Transverse colon (tissue), 4 donors: ENCODE measurements around the gene GFI1B. TPM values are rescaled to one million over a fixed set of nuclear protein-coding genes. Genes with fewer than 3 reads are reported as not detected.

Source experiments
- DNase-seq: peaks from one replicate; pipeline ENCODE4 v3.0.0-alpha.2; 2019
- H3K27ac ChIP-seq, 4 donors: fragments of 200-600 bp; sonication (generic); 2 replicates each; pipeline ENCODE4 v1.5.1; 2016 to 2018; ENCODE audit warnings: inconsistent platforms in 4 of 4
- H3K27me3 ChIP-seq: fragments of 200-600 bp; sonication (generic); 2 replicates; pipeline ENCODE4 v1.5.1; 2017; ENCODE audit warnings: inconsistent platforms
- H3K36me3 ChIP-seq, 4 donors: fragments of 200-600 bp; sonication (generic); 2 replicates each; pipeline ENCODE4 v1.5.1; 2017 to 2019; ENCODE audit warnings: inconsistent platforms in 4 of 4
- H3K4me1 ChIP-seq, 4 donors: fragments of 200-600 bp; sonication (generic); 2 replicates each; pipeline ENCODE4 v1.5.1; 2017 to 2020; ENCODE audit warnings: inconsistent platforms in 4 of 4
- H3K4me3 ChIP-seq, 4 donors: fragments of 200-600 bp; sonication (generic); 1 replicate in 1 of 4; 2 replicates in 3 of 4; pipeline versions ENCODE4 v1.5.1 to v1.6.1; 2017 to 2019; ENCODE audit warnings: inconsistent platforms in 4 of 4
- H3K9me3 ChIP-seq, 2 donors: fragments of 200-600 bp; sonication (generic); 2 replicates each; pipeline ENCODE4 v1.5.1; 2017 to 2019; ENCODE audit warnings: inconsistent platforms in 2 of 2
- EP300 ChIP-seq: sonication (generic); formaldehyde crosslinking; IDR thresholded peaks from one replicate; pipeline ENCODE4 v1.6.1; 2017; ENCODE audit warnings: antibody characterized with exemption, low read depth
- POLR2A ChIP-seq: fragments of 450-650 bp; IDR thresholded peaks from one replicate; pipeline ENCODE4 v1.6.1; 2016; ENCODE audit warnings: antibody characterized with exemption, mild to moderate bottlenecking, moderate library complexity
- POLR2AphosphoS5 ChIP-seq, 3 donors: sonication (generic); formaldehyde crosslinking; IDR thresholded peaks; one replicate each; pipeline ENCODE4 v1.6.1; 2016; ENCODE audit warnings: antibody characterized with exemption in 3 of 3
- WGBS, 2 donors: methylation state at CpG; one replicate each; pipeline ENCODE4 v1.1.5; 2018; ENCODE audit warnings: low coverage in 1 of 2; 5-methylcytosine and 5-hydroxymethylcytosine counted together
- in situ Hi-C, 4 donors: fragments of 200-750 bp; cut with MboI; loops; one replicate each; pipeline versions ENCODE4 v1.15.0 to v1.15.1; 2017; ENCODE audit warnings: low sequenced_read_pairs in 3 of 4, low pct_ligation_motif_present in 1 of 4, low pct_unique_long_range_greater_than_20kb in 1 of 4
- intact Hi-C: fragments of 100-400 bp; cut with DNase I; formaldehyde crosslinking; loops from one replicate; pipeline ENCODE4 v1.15.1; 2023; ENCODE audit warnings: low total_unique reads
- total RNA-seq, 4 donors: library from RNA; depleted of rRNA; stranded (reverse); fragments of >200 nt; gene quantifications; one replicate each; pipeline ENCODE4 v1.1.0, GENCODE V29; 2016
- TF ChIP-seq, protein P1 (sequence below), 5 experiments: fragments of 200-600 bp in 3 of 5; fragments of 450-650 bp in 2 of 5; sonication (generic) in 3 of 5; IDR thresholded peaks; 1 replicate in 2 of 5; 2 replicates in 3 of 5; pipeline ENCODE4 v1.5.1; 2016 to 2017; ENCODE audit warnings: antibody characterized with exemption in 5 of 5, inconsistent platforms in 3 of 5, mild to moderate bottlenecking in 2 of 5, moderate library complexity in 1 of 5

The GFI1B gene
- total RNA-seq, 4 donors from 2014 or later, result 1.7 to 2.0 TPM; not detected in 2

DNA sequence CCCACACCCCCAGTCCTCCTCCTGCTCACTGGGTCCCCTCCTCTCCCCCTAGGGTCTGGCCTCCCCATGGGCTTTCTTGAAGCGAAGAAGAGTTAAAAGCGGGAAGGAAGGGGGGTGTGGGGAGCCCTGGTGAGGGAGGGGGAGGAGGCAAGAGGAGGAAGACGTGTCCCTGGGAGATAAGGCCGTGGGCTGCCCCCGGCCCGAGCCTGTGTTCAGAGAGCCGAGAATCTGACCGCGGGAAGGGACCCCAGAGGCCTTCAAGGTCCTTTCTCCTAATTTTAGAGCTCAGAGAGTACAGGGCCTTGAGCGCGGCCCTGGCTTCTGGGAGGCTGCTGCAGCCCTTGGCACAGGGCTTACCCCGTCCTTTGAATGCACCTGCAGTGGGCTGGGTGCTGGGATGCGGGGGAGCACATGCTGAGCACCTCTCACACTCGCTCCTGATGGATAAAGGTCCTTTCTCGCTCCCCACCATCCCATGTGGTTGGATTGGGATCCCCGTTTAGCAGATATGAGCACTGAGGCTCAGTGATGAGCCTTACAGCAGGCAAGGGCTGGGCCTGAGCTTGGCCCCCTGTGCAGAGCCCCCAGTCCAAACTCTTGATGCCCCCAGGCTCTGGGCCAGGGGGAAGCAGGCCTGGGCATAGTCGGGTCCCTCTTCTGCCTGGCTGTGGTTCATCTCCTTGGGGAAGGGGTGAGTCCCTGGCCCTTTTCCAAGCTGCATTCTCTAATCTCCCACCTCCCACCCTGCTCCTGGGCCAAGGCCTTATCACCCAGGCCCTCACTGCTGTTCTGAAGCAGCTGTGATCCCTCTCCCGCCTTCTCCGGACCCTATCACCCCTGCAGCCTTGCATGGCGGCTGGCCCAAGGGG lies 5.9 kb downstream of the GFI1B start:
- Histone ChIP-seq H3K4me3 (no peak overlapping the region), H3K27ac (no peak overlapping the region), H3K4me1 (peaks cover 0 to 8% (median 1%) of the 10 kb centered on the region in 4 donors), H3K9me3 (no peaks in the 10 kb centered on the region), H3K27me3 (peaks cover 78% of the 10 kb centered on the region), H3K36me3 (no peaks in the 10 kb centered on the region)
- DNase-seq, result no peak
- in situ Hi-C loops (no loop called here), intact Hi-C loops (no loop called here)
- WGBS, 2 donors, result 54 to 58% methylated on average over 7 to 20 of the region's 20 CpGs
- TF ChIP-seq EP300 (no peak), POLR2A (no peak), POLR2AphosphoS5 (IDR thresholded peaks at IDR 0.05) (no peak)
- TF ChIP-seq, protein P1, sequence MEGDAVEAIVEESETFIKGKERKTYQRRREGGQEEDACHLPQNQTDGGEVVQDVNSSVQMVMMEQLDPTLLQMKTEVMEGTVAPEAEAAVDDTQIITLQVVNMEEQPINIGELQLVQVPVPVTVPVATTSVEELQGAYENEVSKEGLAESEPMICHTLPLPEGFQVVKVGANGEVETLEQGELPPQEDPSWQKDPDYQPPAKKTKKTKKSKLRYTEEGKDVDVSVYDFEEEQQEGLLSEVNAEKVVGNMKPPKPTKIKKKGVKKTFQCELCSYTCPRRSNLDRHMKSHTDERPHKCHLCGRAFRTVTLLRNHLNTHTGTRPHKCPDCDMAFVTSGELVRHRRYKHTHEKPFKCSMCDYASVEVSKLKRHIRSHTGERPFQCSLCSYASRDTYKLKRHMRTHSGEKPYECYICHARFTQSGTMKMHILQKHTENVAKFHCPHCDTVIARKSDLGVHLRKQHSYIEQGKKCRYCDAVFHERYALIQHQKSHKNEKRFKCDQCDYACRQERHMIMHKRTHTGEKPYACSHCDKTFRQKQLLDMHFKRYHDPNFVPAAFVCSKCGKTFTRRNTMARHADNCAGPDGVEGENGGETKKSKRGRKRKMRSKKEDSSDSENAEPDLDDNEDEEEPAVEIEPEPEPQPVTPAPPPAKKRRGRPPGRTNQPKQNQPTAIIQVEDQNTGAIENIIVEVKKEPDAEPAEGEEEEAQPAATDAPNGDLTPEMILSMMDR (IDR thresholded peaks at IDR 0.05), result no peak

DNA sequence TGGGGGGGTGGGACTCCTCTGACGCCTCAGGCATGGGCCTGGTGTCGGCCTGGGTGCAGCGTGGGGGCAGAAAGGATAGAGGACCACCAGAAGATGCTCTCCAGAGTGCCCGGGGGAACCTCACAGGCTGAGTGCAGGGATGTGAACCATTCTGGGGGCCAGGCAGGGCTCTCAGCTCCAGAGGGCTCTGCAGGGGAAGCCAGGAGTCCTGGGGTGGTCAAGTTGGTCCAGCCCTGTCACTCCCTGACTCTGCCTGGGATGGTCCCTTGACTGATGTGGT lies 6.5 kb downstream of the GFI1B start:
- H3K9me3 ChIP-seq, result no peaks in the 10 kb centered on the region
- H3K36me3 ChIP-seq, result no peaks in the 10 kb centered on the region
- no peak overlapping the region for H3K4me3 ChIP-seq
- WGBS, 2 donors, result 63% methylated on average over 4 of the region's 4 CpGs; no CpG with 5 or more reads in 1 of the 2 donors
- intact Hi-C loops, result no loop called here
- no peak overlapping the region for H3K27ac ChIP-seq
- in situ Hi-C loops, result no loop called here
- TF ChIP-seq EP300, result no peak
- no peak for TF ChIP-seq POLR2AphosphoS5 (IDR thresholded peaks at IDR 0.05)
- TF ChIP-seq, protein P1 (IDR thresholded peaks at IDR 0.05), result no peak
- no peak for TF ChIP-seq POLR2A
- no peak for DNase-seq
- H3K27me3 ChIP-seq, result peaks cover 77% of the 10 kb centered on the region
- peaks cover 0 to 8% (median 1%) of the 10 kb centered on the region in 4 donors for H3K4me1 ChIP-seq

DNA sequence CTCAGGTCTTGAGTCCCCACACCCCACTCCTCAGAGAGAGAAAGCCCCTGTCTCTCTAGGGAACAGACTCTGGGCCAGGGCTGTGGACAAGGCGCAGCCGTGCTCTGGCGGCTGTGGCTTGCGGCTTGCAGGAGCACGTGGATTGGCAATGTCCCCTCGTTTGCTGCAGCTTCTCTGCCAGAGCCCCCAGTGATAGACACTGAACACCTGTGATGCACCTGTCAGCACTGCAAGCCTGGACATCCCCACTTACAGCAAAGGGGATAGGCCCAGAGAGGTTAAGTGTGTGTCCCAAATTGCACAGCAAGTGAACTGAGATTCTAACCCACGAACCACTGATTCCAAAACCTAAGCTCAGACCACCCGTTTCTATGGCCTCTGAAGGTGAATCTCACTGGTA lies 7.0 kb downstream of the GFI1B start:
- peaks cover 0 to 8% (median 1%) of the 10 kb centered on the region in 4 donors for H3K4me1 ChIP-seq
- H3K9me3 ChIP-seq, result no peaks in the 10 kb centered on the region
- 68% methylated on average over 8 of the region's 8 CpGs; no CpG with 5 or more reads in 1 of the 2 donors for WGBS, 2 donors
- no peak overlapping the region for H3K4me3 ChIP-seq
- in situ Hi-C loops, result no loop called here
- no peak overlapping the region for H3K27ac ChIP-seq
- H3K36me3 ChIP-seq, result no peaks in the 10 kb centered on the region
- intact Hi-C loops, result no loop called here
- peaks cover 72% of the 10 kb centered on the region for H3K27me3 ChIP-seq
- no peak for DNase-seq
- TF ChIP-seq POLR2AphosphoS5 (IDR thresholded peaks at IDR 0.05) (no peak), POLR2A (no peak), EP300 (no peak)
- TF ChIP-seq, protein P1 (IDR thresholded peaks at IDR 0.05), result no peak

DNA sequence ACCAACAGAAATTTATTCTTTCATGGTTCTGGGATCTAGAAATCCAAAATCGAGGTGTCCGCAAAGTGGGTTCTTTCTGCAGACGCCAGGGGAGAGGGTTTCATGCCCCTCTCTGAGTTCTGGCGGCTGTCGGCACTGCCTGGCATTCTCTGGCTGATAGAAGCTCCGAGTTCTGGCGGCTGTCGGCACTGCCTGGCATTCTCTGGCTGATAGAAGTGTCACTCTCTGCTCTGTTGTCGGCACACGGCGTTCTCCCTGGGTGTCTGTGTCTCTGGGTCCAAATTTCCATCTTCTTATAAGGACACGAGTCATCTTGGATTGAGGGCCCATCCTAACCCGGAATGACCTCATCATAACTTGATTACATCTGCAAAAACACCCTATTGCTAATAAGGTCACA lies 7.6 kb downstream of the GFI1B start:
- Histone ChIP-seq H3K27ac (no peak overlapping the region), H3K36me3 (no peaks in the 10 kb centered on the region), H3K4me1 (peaks cover 0 to 8% (median 1%) of the 10 kb centered on the region in 4 donors), H3K9me3 (no peaks in the 10 kb centered on the region), H3K4me3 (no peak overlapping the region), H3K27me3 (peaks cover 71% of the 10 kb centered on the region)
- TF ChIP-seq, protein P1 (IDR thresholded peaks at IDR 0.05), result no peak
- TF ChIP-seq EP300, result no peak
- TF ChIP-seq POLR2AphosphoS5 (IDR thresholded peaks at IDR 0.05), result no peak
- no peak for TF ChIP-seq POLR2A
- intact Hi-C loops (no loop called here), in situ Hi-C loops (no loop called here)
- DNase-seq, result no peak
- 68 to 100% methylated on average over 2 to 13 of the region's 13 CpGs for WGBS, 2 donors
